GM23248 (cell line): ENCODE results near the gene LRP4.

Experiments used
- EZH2 ChIP-seq: fragments of 200-600 bp; sonication (generic); IDR thresholded peaks from 2 replicates; pipeline ENCODE4 v1.6.1; 2018; ENCODE audit warnings: antibody characterized with exemption, mild to moderate bottlenecking; ENCODE audit not compliant: insufficient read depth, poor library complexity, severe bottlenecking
- EZH2phosphoT487 ChIP-seq: fragments of 200-600 bp; sonication (generic); IDR thresholded peaks from 2 replicates; pipeline ENCODE4 v1.6.1; 2018; ENCODE audit warnings: antibody characterized with exemption, moderate library complexity, mild to moderate bottlenecking, low read depth; ENCODE audit not compliant: insufficient read depth

GRCh38 chr11:46827995-46828394 lies 90.4 kb downstream of the LRP4 start:
- no peak for TF ChIP-seq EZH2phosphoT487
- no peak for TF ChIP-seq EZH2
